Measurements from ENCODE around the gene MAP7D1. TPM values are rescaled to one million over a fixed set of nuclear protein-coding genes. Genes with fewer than 3 reads are reported as not detected.

MAP7D1 gene
- total and polyA plus RNA-seq, 2 experiments from 2014 or later, result 141 to 239 TPM

- Histone ChIP-seq H3K27me3 (no peaks in the 10 kb centered on the region), H3K4me1 (ENCODE audit: low read depth) (peaks cover 13% of the 10 kb centered on the region), H3K36me3 (no peaks in the 10 kb centered on the region), H3K4me3 (no peak overlapping the region), H3K9me3 (ENCODE audit: low read depth) (no peaks in the 10 kb centered on the region), H3K27ac (no peak overlapping the region)
- DNase-seq (ENCODE audit: low read depth in 1 of 2, low spot score in 1 of 2), result peak in 1 of 2 donors; percentile 82
- TF ChIP-seq, protein P1, sequence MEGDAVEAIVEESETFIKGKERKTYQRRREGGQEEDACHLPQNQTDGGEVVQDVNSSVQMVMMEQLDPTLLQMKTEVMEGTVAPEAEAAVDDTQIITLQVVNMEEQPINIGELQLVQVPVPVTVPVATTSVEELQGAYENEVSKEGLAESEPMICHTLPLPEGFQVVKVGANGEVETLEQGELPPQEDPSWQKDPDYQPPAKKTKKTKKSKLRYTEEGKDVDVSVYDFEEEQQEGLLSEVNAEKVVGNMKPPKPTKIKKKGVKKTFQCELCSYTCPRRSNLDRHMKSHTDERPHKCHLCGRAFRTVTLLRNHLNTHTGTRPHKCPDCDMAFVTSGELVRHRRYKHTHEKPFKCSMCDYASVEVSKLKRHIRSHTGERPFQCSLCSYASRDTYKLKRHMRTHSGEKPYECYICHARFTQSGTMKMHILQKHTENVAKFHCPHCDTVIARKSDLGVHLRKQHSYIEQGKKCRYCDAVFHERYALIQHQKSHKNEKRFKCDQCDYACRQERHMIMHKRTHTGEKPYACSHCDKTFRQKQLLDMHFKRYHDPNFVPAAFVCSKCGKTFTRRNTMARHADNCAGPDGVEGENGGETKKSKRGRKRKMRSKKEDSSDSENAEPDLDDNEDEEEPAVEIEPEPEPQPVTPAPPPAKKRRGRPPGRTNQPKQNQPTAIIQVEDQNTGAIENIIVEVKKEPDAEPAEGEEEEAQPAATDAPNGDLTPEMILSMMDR (IDR thresholded peaks at IDR 0.05; ENCODE audit: low read depth, low read length), result no peak
Measured at GRCh38 chr1:36207339-36207738, 51.4 kb downstream of the MAP7D1 start.

- H3K9me3 ChIP-seq (ENCODE audit: low read depth), result no peaks in the 10 kb centered on the region
- H3K27me3 ChIP-seq, result no peaks in the 10 kb centered on the region
- no peak overlapping the region for H3K4me3 ChIP-seq
- TF ChIP-seq, protein P1 (IDR thresholded peaks at IDR 0.05; ENCODE audit: low read depth, low read length), result no peak
- H3K4me1 ChIP-seq (ENCODE audit: low read depth), result peaks cover 3% of the 10 kb centered on the region
- H3K27ac ChIP-seq, result no peak overlapping the region
- peak in 1 of 2 donors; percentile 55 for DNase-seq (ENCODE audit: low read depth in 1 of 2, low spot score in 1 of 2)
- no peaks in the 10 kb centered on the region for H3K36me3 ChIP-seq
Measured at GRCh38 chr1:36208978-36209703, 53.2 kb downstream of the MAP7D1 start.

DNA sequence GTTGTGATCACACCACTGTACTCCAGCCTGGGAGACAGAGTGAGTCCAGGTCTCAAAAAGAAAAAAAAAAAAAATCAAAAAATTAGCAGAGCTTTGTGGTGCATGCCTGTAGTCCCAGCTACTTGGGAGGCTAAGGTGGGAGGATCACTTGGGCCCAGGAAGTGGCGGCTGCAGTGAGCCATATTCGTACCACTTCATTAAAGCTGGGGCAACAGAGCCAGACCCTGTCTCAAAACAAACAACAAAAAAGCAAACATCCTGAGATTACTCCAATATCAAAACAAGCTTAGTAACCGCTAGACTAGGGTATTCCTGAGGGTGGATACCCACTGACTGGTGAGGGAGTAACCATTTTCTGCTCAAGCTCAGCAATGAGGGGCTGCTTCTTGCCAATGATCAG is 55.3 kb downstream of the MAP7D1 start:
- Histone ChIP-seq H3K27ac (no peak overlapping the region), H3K36me3 (no peaks in the 10 kb centered on the region), H3K9me3 (ENCODE audit: low read depth) (no peaks in the 10 kb centered on the region), H3K27me3 (no peaks in the 10 kb centered on the region), H3K4me1 (ENCODE audit: low read depth) (no peaks in the 10 kb centered on the region), H3K4me3 (no peak overlapping the region)
- no peak for DNase-seq (ENCODE audit: low read depth in 1 of 2, low spot score in 1 of 2)
- TF ChIP-seq, protein P1 (IDR thresholded peaks at IDR 0.05; ENCODE audit: low read depth, low read length), result no peak

DNA sequence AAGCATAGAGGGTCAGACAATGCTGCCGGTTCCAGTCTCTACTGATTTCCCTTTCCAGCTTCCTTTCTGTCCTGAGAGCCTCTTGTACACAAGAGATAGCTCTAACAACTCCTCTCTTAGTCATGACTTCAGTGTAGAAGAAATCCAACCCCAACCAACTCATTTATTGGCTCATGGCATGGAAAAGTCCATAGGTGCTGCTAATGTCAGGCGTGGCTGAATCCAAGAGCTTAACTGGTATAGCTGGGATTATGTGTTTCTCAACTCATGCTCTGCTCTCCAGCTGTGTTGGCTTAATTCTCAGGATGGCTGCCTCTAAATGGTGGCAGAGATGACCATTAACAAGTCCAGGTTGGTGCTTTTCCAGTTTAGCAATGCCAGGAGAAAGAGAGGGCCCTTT is 55.9 kb downstream of the MAP7D1 start:
- Histone ChIP-seq H3K36me3 (no peaks in the 10 kb centered on the region), H3K4me1 (ENCODE audit: low read depth) (no peaks in the 10 kb centered on the region), H3K27ac (no peak overlapping the region), H3K9me3 (ENCODE audit: low read depth) (no peaks in the 10 kb centered on the region), H3K27me3 (no peaks in the 10 kb centered on the region), H3K4me3 (no peak overlapping the region)
- TF ChIP-seq, protein P1 (IDR thresholded peaks at IDR 0.05; ENCODE audit: low read depth, low read length), result no peak
- DNase-seq (ENCODE audit: low read depth in 1 of 2, low spot score in 1 of 2), result no peak

GRCh38 chr1:36212782-36213181 is 56.8 kb downstream of the MAP7D1 start:
- Histone ChIP-seq H3K9me3 (ENCODE audit: low read depth) (no peaks in the 10 kb centered on the region), H3K36me3 (no peaks in the 10 kb centered on the region), H3K4me3 (no peak overlapping the region), H3K27me3 (no peaks in the 10 kb centered on the region), H3K4me1 (ENCODE audit: low read depth) (no peaks in the 10 kb centered on the region), H3K27ac (no peak overlapping the region)
- no peak for DNase-seq (ENCODE audit: low read depth in 1 of 2, low spot score in 1 of 2)
- TF ChIP-seq, protein P1 (IDR thresholded peaks at IDR 0.05; ENCODE audit: low read depth, low read length), result no peak
